SH-SY5Y (cell line): ENCODE measurements around the gene RIOK2.

ENCODE experiments used
- GATA2 ChIP-seq: IDR thresholded peaks from 2 replicates; pipeline ENCODE4 v1.6.1; 2011; ENCODE audit warnings: mild to moderate bottlenecking, low read depth, low read length
- GATA3 ChIP-seq: IDR thresholded peaks from 2 replicates; pipeline ENCODE4 v1.6.1; 2011; ENCODE audit warnings: low read depth, mild to moderate bottlenecking, low read length, moderate library complexity

DNA sequence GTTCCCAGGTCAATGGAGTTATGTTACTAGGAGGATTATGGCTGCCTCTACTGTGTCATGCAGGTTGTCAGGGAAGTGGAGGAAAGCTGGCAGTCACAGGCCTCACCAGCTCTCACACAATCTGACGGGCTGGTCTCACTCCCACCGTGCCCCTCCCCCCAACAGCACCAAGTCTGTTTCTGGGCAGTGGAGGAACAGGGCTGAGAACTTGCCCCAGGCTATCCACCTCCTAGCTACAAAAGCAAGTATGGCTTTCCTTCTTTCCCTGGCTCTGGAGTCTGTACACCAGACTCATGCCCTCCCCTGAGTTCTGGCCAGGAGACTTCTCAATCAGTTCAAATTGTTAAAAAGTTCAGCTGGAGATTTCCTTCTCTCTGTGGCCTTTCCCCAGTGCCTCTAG is 25.7 kb upstream of the RIOK2 start:
- TF ChIP-seq GATA3, result no peak
- TF ChIP-seq GATA2, result no peak
